PC-9 (cell line): Measurements from ENCODE around the gene SLC22A14. TPM values are rescaled to one million over a fixed set of nuclear protein-coding genes. Genes with fewer than 3 reads are reported as not detected.

Experiments used
- Bru-seq: library from RNA; stranded (reverse); fragments of 400-500 nt; gene quantifications from one replicate; lab custom pipeline; 2021; lab: Mats Ljungman, UMichigan
- BruChase-seq, 2 experiments: library from RNA; stranded (reverse); fragments of 400-500 nt; gene quantifications; one replicate each; lab custom pipeline; 2021; lab: Mats Ljungman, UMichigan
- BruUV-seq: library from RNA; stranded (reverse); fragments of 400-500 nt; replicated peaks from 2 replicates; lab custom pipeline; 2021; lab: Mats Ljungman, UMichigan
- CTCF ChIA-PET: fragments of 300-600 bp; sonication (Branson Sonifier 250); formaldehyde crosslinking; loops from one replicate; lab custom pipeline; 2022; ENCODE audit warnings: antibody characterized with exemption; lab: Charles Lee
- POLR2A ChIA-PET: fragments of 300-600 bp; sonication (Branson Sonifier 250); formaldehyde crosslinking; loops from one replicate; lab custom pipeline; 2022; ENCODE audit warnings: antibody characterized with exemption; ENCODE audit not compliant: unreplicated experiment; lab: Charles Lee
- DNase-seq, 2 experiments: peaks; one replicate each; pipeline versions ENCODE4 v3.0.0 to v3.0.0-alpha.2; 2015 to 2022; ENCODE audit warnings: mixed read lengths in 1 of 2
- H2AFZ ChIP-seq: fragments of 200-600 bp; sonication (generic); 2 replicates; pipeline ENCODE4 v1.8.1; 2017; ENCODE audit warnings: antibody characterized with exemption
- H3F3A ChIP-seq: fragments of 200-600 bp; sonication (generic); 2 replicates; pipeline ENCODE4 v1.8.1; 2017; ENCODE audit warnings: antibody characterized with exemption, mild to moderate bottlenecking, low read depth; ENCODE audit not compliant: insufficient read depth
- H3K27ac ChIP-seq: fragments of 200-600 bp; sonication (generic); 2 replicates; pipeline ENCODE4 v1.6.1; 2016; ENCODE audit warnings: mixed run types
- H3K27me3 ChIP-seq: fragments of 200-600 bp; sonication (generic); 2 replicates; pipeline ENCODE4 v1.6.1; 2016; ENCODE audit warnings: low read depth, mixed run types; ENCODE audit not compliant: insufficient read depth
- H3K36me3 ChIP-seq: fragments of 200-600 bp; sonication (generic); 2 replicates; pipeline ENCODE4 v1.6.1; 2016; ENCODE audit warnings: low read depth, mixed run types
- H3K4me1 ChIP-seq: fragments of 200-600 bp; sonication (generic); replicated peaks from 2 replicates; pipeline ENCODE4 v1.6.1; 2016; ENCODE audit warnings: mixed run types; ENCODE audit not compliant: insufficient read depth
- H3K4me2 ChIP-seq: fragments of 200-600 bp; sonication (generic); 2 replicates; pipeline ENCODE4 v1.6.1; 2017; ENCODE audit warnings: mixed run types
- H3K4me3 ChIP-seq: fragments of 200-600 bp; sonication (generic); 2 replicates; pipeline ENCODE4 v1.6.1; 2016; ENCODE audit warnings: mixed run types
- H3K79me2 ChIP-seq: fragments of 200-600 bp; sonication (generic); 2 replicates; pipeline ENCODE4 v1.6.1; 2017; ENCODE audit warnings: low read depth, mixed run types
- H3K9me2 ChIP-seq: fragments of 200-600 bp; sonication (generic); 2 replicates; pipeline ENCODE4 v1.8.1; 2017; ENCODE audit warnings: mild to moderate bottlenecking; ENCODE audit not compliant: insufficient read depth
- H3K9me3 ChIP-seq: fragments of 200-600 bp; sonication (generic); 2 replicates; pipeline ENCODE4 v1.8.1; 2016; ENCODE audit warnings: low read depth; ENCODE audit not compliant: insufficient read depth
- H4K20me1 ChIP-seq: fragments of 200-600 bp; sonication (generic); 2 replicates; pipeline ENCODE4 v1.8.1; 2017; ENCODE audit not compliant: insufficient read depth
- EZH2 ChIP-seq: fragments of 200-600 bp; sonication (generic); IDR thresholded peaks from 2 replicates; pipeline ENCODE4 v1.8.0; 2017; ENCODE audit warnings: antibody characterized with exemption, low read depth
- intact Hi-C: fragments of 100-400 bp; cut with micrococcal nuclease; formaldehyde crosslinking; loops from one replicate; pipeline ENCODE4 v1.10.0; 2022; ENCODE audit not compliant: unreplicated experiment
- long read RNA-seq: library from polyadenylated mRNA; stranded (forward); transcript quantifications from one replicate; pipeline ENCODE4 v2.0.0, GENCODE V29; 2022
- total RNA-seq: library from RNA; stranded (reverse); gene quantifications from 2 replicates; pipeline ENCODE4 v1.2.3, GENCODE V29; 2021
- TF ChIP-seq, protein P1 (sequence below): fragments of 200-600 bp; sonication (generic); conservative IDR thresholded peaks from 2 replicates; pipeline ENCODE4 v1.6.1; 2017; ENCODE audit warnings: mixed run types, antibody characterized with exemption, mild to moderate bottlenecking, moderate library complexity

The SLC22A14 gene, protein sequence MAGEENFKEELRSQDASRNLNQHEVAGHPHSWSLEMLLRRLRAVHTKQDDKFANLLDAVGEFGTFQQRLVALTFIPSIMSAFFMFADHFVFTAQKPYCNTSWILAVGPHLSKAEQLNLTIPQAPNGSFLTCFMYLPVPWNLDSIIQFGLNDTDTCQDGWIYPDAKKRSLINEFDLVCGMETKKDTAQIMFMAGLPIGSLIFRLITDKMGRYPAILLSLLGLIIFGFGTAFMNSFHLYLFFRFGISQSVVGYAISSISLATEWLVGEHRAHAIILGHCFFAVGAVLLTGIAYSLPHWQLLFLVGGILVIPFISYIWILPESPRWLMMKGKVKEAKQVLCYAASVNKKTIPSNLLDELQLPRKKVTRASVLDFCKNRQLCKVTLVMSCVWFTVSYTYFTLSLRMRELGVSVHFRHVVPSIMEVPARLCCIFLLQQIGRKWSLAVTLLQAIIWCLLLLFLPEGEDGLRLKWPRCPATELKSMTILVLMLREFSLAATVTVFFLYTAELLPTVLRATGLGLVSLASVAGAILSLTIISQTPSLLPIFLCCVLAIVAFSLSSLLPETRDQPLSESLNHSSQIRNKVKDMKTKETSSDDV
- total RNA-seq (not detected in 2 replicates), Bru-seq, nascent RNA (percentile 21 among the genes with signal in this experiment), BruChase-seq, experiment 1, labeled RNA remaining after a 2-hour chase (percentile 37 among the genes with signal in this experiment), BruChase-seq, experiment 2, labeled RNA remaining after a 6-hour chase (percentile 33 among the genes with signal in this experiment)
- long read RNA-seq: 0 reads

GRCh38 chr3:38281895-38282686, at the start of gene SLC22A14:
Gene SLC22A14 (plus strand): TSS chr3:38282294. CDS start chr3:38306027, 23,733 bp downstream.
- ChIA-PET CTCF (no interaction called here), POLR2A (no interaction called here)
- H3K9me3 ChIP-seq: no peaks in the 10 kb centered on the region
- H2AFZ ChIP-seq: no peak within 1 kb of the TSS
- no peak for DNase-seq
- H3K79me2 ChIP-seq: no peaks in the 10 kb centered on the region
- H3K4me1 ChIP-seq: no peaks in the 10 kb centered on the region
- H4K20me1 ChIP-seq: no peaks in the 10 kb centered on the region
- H3K4me3 ChIP-seq: no peak within 1 kb of the TSS
- H3K27ac ChIP-seq: no peak within 1 kb of the TSS
- no peak for TF ChIP-seq EZH2
- no peaks in the 10 kb centered on the region for H3F3A ChIP-seq
- H3K36me3 ChIP-seq: no peaks in the 10 kb centered on the region
- intact Hi-C loops: no loop called here
- no TSS peak for BruUV-seq
- H3K9me2 ChIP-seq: no peaks in the 10 kb centered on the region
- H3K4me2 ChIP-seq: no peak within 1 kb of the TSS
- no peaks in the 10 kb centered on the region for H3K27me3 ChIP-seq

DNA sequence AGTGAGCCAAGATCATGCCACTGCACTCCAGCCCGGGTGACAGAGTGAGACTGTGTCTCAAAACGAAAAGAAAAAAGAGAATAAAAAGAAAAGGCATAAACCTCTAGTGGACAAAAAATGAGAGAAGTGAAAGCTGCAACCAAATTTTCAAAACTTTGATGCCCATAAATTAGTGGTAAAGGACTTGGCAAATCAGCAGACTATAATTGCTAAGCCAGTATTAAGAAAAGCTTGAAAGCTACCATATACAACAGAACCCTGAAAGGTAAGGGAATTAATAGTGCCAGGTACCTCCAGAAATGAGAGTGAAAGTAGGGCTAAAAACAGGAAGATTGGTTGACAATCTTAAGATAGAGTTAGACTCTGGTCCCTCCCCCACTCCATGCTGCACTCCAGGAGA, 49.4 kb upstream of the SLC22A14 start:
- CTCF ChIA-PET: no interaction called here
- POLR2A ChIA-PET: no interaction called here
- H3K79me2 ChIP-seq: 0 out of 2 replicates have a peak, but pooled peaks cover 3% of the 10 kb centered on the region
- no peak overlapping the region for H3K4me3 ChIP-seq
- no peaks in the 10 kb centered on the region for H3K27me3 ChIP-seq
- H3K9me3 ChIP-seq: no peaks in the 10 kb centered on the region
- peaks cover 3% of the 10 kb centered on the region; the same call in 1 of the 2 replicates for H3F3A ChIP-seq
- peaks cover 5% of the 10 kb centered on the region; the same call in 1 of the 2 replicates for H3K4me1 ChIP-seq
- no TSS peak for BruUV-seq
- H2AFZ ChIP-seq: no peak overlapping the region
- H4K20me1 ChIP-seq: no peaks in the 10 kb centered on the region; the same call in 1 of the 2 replicates
- H3K27ac ChIP-seq: no peak overlapping the region
- no peak overlapping the region for H3K4me2 ChIP-seq
- H3K36me3 ChIP-seq: peaks cover 26% of the 10 kb centered on the region
- no peak for TF ChIP-seq EZH2
- TF ChIP-seq, protein P1, sequence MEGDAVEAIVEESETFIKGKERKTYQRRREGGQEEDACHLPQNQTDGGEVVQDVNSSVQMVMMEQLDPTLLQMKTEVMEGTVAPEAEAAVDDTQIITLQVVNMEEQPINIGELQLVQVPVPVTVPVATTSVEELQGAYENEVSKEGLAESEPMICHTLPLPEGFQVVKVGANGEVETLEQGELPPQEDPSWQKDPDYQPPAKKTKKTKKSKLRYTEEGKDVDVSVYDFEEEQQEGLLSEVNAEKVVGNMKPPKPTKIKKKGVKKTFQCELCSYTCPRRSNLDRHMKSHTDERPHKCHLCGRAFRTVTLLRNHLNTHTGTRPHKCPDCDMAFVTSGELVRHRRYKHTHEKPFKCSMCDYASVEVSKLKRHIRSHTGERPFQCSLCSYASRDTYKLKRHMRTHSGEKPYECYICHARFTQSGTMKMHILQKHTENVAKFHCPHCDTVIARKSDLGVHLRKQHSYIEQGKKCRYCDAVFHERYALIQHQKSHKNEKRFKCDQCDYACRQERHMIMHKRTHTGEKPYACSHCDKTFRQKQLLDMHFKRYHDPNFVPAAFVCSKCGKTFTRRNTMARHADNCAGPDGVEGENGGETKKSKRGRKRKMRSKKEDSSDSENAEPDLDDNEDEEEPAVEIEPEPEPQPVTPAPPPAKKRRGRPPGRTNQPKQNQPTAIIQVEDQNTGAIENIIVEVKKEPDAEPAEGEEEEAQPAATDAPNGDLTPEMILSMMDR: no peak
- no peaks in the 10 kb centered on the region for H3K9me2 ChIP-seq
- intact Hi-C loops: no loop called here
- DNase-seq: no peak

DNA sequence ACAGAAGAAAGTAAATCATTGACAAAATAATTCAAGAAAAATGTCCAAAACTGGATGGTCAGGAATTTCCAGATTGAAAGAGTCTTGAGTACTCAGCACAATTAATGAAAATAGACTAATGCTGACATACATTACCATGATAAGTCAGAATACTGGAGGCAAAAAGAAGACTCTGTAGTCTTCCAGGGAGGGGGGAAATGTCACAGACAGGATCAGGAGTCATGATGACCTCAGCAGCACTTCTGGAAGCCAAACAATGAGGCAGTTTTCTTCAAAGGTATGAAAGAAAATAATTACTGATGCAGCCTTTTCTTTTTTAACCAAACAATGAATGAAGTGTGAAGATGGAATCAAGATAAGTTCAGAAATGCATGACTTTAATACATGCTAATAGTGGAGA, 46.6 kb upstream of the SLC22A14 start:
- H3K79me2 ChIP-seq: no peaks in the 10 kb centered on the region
- H3K9me3 ChIP-seq: no peaks in the 10 kb centered on the region
- BruUV-seq: no TSS peak
- H3K27me3 ChIP-seq: no peaks in the 10 kb centered on the region
- peaks cover 30% of the 10 kb centered on the region for H3K36me3 ChIP-seq
- no peak for DNase-seq
- no peak overlapping the region for H3K4me3 ChIP-seq
- POLR2A ChIA-PET: interaction anchor here (0.7 kb wide), 1 partner anchor 70 kb away, joined by 3 read pairs; the partner anchor contains the start of gene OXSR1
- CTCF ChIA-PET: no interaction called here
- H3K4me2 ChIP-seq: no peak overlapping the region
- intact Hi-C loops: no loop called here
- H4K20me1 ChIP-seq: no peaks in the 10 kb centered on the region; the same call in 1 of the 2 replicates
- H2AFZ ChIP-seq: no peak overlapping the region
- no peaks in the 10 kb centered on the region for H3K9me2 ChIP-seq
- no peaks in the 10 kb centered on the region for H3K4me1 ChIP-seq
- no peaks in the 10 kb centered on the region for H3F3A ChIP-seq
- H3K27ac ChIP-seq: no peak overlapping the region
- no peak for TF ChIP-seq EZH2
- TF ChIP-seq, protein P1: no peak
